ENCODE measurements around the gene ADH5. TPM values are rescaled to one million over a fixed set of nuclear protein-coding genes. Genes with fewer than 3 reads are reported as not detected.
"Not testable (repeated sequence)": the region's sequence is repeated elsewhere in the genome, so short reads cannot be mapped to it uniquely, and the experiment has no call there.

ADH5 gene
- total RNA-seq, 1 experiment from 2014 or later = 163 TPM

DNA sequence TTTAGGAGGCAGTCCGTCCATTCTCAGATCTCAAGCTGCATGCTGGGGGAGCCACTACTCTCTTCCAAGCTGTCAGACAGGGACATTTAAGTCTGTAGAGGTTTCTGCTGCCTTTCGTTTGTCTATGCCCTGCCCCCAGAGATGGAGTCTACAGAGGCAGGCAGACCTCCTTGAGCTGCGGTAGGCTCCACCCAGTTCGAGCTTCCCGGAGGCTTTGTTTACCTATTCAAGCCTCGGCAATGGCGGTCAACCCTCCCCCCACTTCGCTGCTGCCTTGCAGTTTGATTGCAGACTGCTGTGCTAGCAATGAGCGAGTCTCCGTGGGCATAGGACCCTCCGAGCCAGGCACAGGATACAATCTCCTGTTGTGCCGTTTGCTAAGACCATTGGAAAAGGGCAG, 10.7 kb upstream of the ADH5 start:
- H3K9me2 ChIP-seq (ENCODE audit: insufficient read depth) = no peaks in the 10 kb centered on the region
- no peak overlapping the region for H2AFZ ChIP-seq (ENCODE audit: low read depth, low read length, poor library complexity, severe bottlenecking)
- H3K9ac ChIP-seq (ENCODE audit: low read length) = no peak overlapping the region
- H3K4me3 ChIP-seq (replicated peaks in 1 of 2; ENCODE audit: low read depth in 1 of 2, low read length in 2 of 2) = no peak overlapping the region
- no peak for DNase-seq (ENCODE audit: low read depth, low spot score)
- no peaks in the 10 kb centered on the region for H3K36me3 ChIP-seq (ENCODE audit: control insufficient read depth in 1 of 2, insufficient read depth in 2 of 2, low read length in 2 of 2)
- H3K27ac ChIP-seq (ENCODE audit: low read depth, low read length) = no peak overlapping the region
- no peak overlapping the region for H3K4me2 ChIP-seq (ENCODE audit: low read length)
- CTCF ChIA-PET = no interaction called here
- no peaks in the 10 kb centered on the region for H3K27me3 ChIP-seq (ENCODE audit: insufficient read depth, low read length)
- no TSS peak for BruUV-seq (replicated peaks)
- TF ChIP-seq, protein P1, sequence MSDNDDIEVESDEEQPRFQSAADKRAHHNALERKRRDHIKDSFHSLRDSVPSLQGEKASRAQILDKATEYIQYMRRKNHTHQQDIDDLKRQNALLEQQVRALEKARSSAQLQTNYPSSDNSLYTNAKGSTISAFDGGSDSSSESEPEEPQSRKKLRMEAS (IDR thresholded peaks at IDR 0.05) = no peak
- TF ChIP-seq SIN3A (IDR thresholded peaks at IDR 0.05; ENCODE audit: low read depth) (no peak), POLR2A (IDR thresholded peaks at IDR 0.05; ENCODE audit: borderline replicate concordance, extremely low read depth, insufficient read depth, insufficient read length) (no peak), RAD21 (IDR thresholded peaks at IDR 0.05; ENCODE audit: low read depth) (no peak), POLR2AphosphoS5 (IDR thresholded peaks at IDR 0.05; ENCODE audit: low read depth, low read length) (no peak), ELF1 (IDR thresholded peaks at IDR 0.05; ENCODE audit: borderline replicate concordance, low read depth) (no peak), SRF (IDR thresholded peaks at IDR 0.05; ENCODE audit: low read depth) (no peak), TCF7L2 (IDR thresholded peaks at IDR 0.05; ENCODE audit: borderline replicate concordance, extremely low read depth, insufficient read depth, insufficient read length) (no peak), EZH2 (IDR thresholded peaks at IDR 0.05) (no peak), JUND (IDR thresholded peaks at IDR 0.05) (no peak), SP1 (IDR thresholded peaks at IDR 0.05; ENCODE audit: low read depth) (no peak), EGR1 (IDR thresholded peaks at IDR 0.05; ENCODE audit: low read depth) (no peak), CBX3 (IDR thresholded peaks at IDR 0.05; ENCODE audit: low read depth) (no peak)
- TF ChIP-seq, protein P2, sequence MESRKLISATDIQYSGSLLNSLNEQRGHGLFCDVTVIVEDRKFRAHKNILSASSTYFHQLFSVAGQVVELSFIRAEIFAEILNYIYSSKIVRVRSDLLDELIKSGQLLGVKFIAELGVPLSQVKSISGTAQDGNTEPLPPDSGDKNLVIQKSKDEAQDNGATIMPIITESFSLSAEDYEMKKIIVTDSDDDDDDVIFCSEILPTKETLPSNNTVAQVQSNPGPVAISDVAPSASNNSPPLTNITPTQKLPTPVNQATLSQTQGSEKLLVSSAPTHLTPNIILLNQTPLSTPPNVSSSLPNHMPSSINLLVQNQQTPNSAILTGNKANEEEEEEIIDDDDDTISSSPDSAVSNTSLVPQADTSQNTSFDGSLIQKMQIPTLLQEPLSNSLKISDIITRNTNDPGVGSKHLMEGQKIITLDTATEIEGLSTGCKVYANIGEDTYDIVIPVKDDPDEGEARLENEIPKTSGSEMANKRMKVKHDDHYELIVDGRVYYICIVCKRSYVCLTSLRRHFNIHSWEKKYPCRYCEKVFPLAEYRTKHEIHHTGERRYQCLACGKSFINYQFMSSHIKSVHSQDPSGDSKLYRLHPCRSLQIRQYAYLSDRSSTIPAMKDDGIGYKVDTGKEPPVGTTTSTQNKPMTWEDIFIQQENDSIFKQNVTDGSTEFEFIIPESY (IDR thresholded peaks at IDR 0.05; ENCODE audit: extremely low read depth, insufficient replicate concordance, low read length) = no peak
- TF ChIP-seq, protein P3, sequence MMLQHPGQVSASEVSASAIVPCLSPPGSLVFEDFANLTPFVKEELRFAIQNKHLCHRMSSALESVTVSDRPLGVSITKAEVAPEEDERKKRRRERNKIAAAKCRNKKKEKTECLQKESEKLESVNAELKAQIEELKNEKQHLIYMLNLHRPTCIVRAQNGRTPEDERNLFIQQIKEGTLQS (IDR thresholded peaks at IDR 0.05) = no peak
- POLR2A ChIA-PET = no interaction called here
- H4K20me1 ChIP-seq (ENCODE audit: insufficient read depth) = no peaks in the 10 kb centered on the region
- no peaks in the 10 kb centered on the region for H3K9me3 ChIP-seq (ENCODE audit: control insufficient read depth in 1 of 2, insufficient read depth in 1 of 2, low read depth in 1 of 2, low read length in 2 of 2)
- H3K79me2 ChIP-seq (ENCODE audit: insufficient read depth, low read length) = no peaks in the 10 kb centered on the region
- RAD21 ChIA-PET (ENCODE audit: low non-redundant PET in 1 of 2, low total read pairs in 2 of 2, uncharacterized antibody in 2 of 2, unreplicated experiment in 2 of 2) = no interaction called here
- ATAC-seq = no peak
- no peaks in the 10 kb centered on the region for H3K4me1 ChIP-seq (ENCODE audit: control insufficient read depth in 1 of 2, insufficient read depth in 2 of 2, low read length in 2 of 2)
- intact Hi-C loops (cut with micrococcal nuclease) = no loop called here

DNA sequence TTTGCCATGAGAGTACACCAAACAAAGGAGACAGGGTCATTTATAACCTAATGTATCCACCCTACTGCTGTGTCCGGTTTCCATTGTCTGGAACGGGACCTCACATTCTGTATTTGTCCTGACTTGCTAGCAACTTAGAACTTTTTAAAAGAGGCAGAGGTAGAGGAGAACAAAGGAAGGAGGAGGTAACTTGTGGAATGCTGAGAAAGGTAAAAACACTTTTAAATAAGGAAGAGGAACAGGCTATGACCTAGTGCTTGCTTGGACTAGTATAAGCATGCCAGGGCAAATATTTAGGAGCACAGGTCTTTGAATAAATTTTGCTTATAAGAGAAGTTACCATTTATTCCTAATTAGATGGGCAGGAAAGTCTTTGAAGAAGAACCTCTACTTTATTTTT, 3.3 kb upstream of the ADH5 start:
- intact Hi-C loops (cut with micrococcal nuclease); RAD21 ChIA-PET (ENCODE audit: low non-redundant PET in 1 of 2, low total read pairs in 2 of 2, uncharacterized antibody in 2 of 2, unreplicated experiment in 2 of 2); ATAC-seq; H2AFZ ChIP-seq (ENCODE audit: low read depth, low read length, poor library complexity, severe bottlenecking); H3K4me2 ChIP-seq (ENCODE audit: low read length); H3K9ac ChIP-seq (ENCODE audit: low read length); H4K20me1 ChIP-seq (ENCODE audit: insufficient read depth); CTCF ChIA-PET; H3K36me3 ChIP-seq (ENCODE audit: control insufficient read depth in 1 of 2, insufficient read depth in 2 of 2, low read length in 2 of 2); H3K9me3 ChIP-seq (ENCODE audit: control insufficient read depth in 1 of 2, insufficient read depth in 1 of 2, low read depth in 1 of 2, low read length in 2 of 2); BruUV-seq (replicated peaks); H3K4me3 ChIP-seq (replicated peaks in 1 of 2; ENCODE audit: low read depth in 1 of 2, low read length in 2 of 2); POLR2A ChIA-PET; DNase-seq (ENCODE audit: low read depth, low spot score); H3K27ac ChIP-seq (ENCODE audit: low read depth, low read length); H3K27me3 ChIP-seq (ENCODE audit: insufficient read depth, low read length); H3K9me2 ChIP-seq (ENCODE audit: insufficient read depth): not testable (repeated sequence)
- peaks cover 4 to 14% of the 10 kb centered on the region in 2 experiments; a peak in 3 of 4 replicates for H3K4me1 ChIP-seq (ENCODE audit: control insufficient read depth in 1 of 2, insufficient read depth in 2 of 2, low read length in 2 of 2)
- peaks cover 22% of the 10 kb centered on the region for H3K79me2 ChIP-seq (ENCODE audit: insufficient read depth, low read length)

Measured in HCT116 (cell line).